Pancreas (tissue), 10 donors: ENCODE data around the gene SEMA3G. TPM values are rescaled to one million over a fixed set of nuclear protein-coding genes. Genes with fewer than 3 reads are reported as not detected.
A peak's percentile ranks its signal among the peaks of the same experiment; 100 is the strongest.

Experiments used
- ATAC-seq, 4 donors: fragments of 200-7000 bp; cut with Tn5 transposase; one replicate each; pipeline versions ENCODE4 v1.8.0 to v1.9.1; 2020; ENCODE audit warnings: mild to moderate bottlenecking in 4 of 4, moderate library complexity in 4 of 4
- DNase-seq, 6 donors: peaks; one replicate each; pipeline ENCODE4 v3.0.0-alpha.2; 2020
- FAIRE-seq: peaks from 2 replicates; lab custom pipeline; 2012; peaks lifted over from hg19 to GRCh38; lab: Jason Lieb, UNC
- H3K27ac ChIP-seq, 4 donors: fragments of 200-600 bp; sonication (generic); 1 replicate in 3 of 4; 2 replicates in 1 of 4; pipeline versions ENCODE4 v1.5.0 to v1.8.0; 2020
- H3K27me3 ChIP-seq, 4 donors: fragments of 200-600 bp; one replicate each; pipeline ENCODE4 v1.8.0; 2021
- H3K36me3 ChIP-seq, 3 donors: fragments of 200-600 bp; sonication (generic) in 1 of 3; one replicate each; pipeline versions ENCODE4 v1.5.0 to v1.8.0; 2020 to 2021
- H3K4me1 ChIP-seq, 3 donors: fragments of 200-600 bp; one replicate each; pipeline ENCODE4 v1.8.0; 2021
- H3K4me3 ChIP-seq, 4 donors: fragments of 200-600 bp; sonication (generic) in 2 of 4; one replicate each; pipeline versions ENCODE4 v1.5.0 to v1.8.0; 2020 to 2021
- H3K9me3 ChIP-seq, 4 donors: fragments of 200-600 bp; one replicate each; pipeline ENCODE4 v1.8.0; 2021
- WGBS, 2 donors: extraction: QIAGEN DNeasy Blood & Tissue Kit; methylation state at CpG; one replicate each; pipeline ENCODE4 v1.1.7; 2013; 5-methylcytosine and 5-hydroxymethylcytosine counted together
- intact Hi-C, 3 donors: fragments of 100-400 bp; cut with DNase I; formaldehyde crosslinking; loops; one replicate each; pipeline versions ENCODE4 v1.11.1 to v1.14.2; 2022
- polyA plus RNA-seq, 2 donors: library from polyadenylated mRNA; stranded (reverse); fragments of 200-250 nt; gene quantifications; one replicate each; pipeline ENCODE4 v1.2.3, GENCODE V29; 2013
- total RNA-seq, 6 donors: library from RNA; stranded (reverse); fragmentation: NEBNext Ultra II Directional in 4 of 6; extraction: Animal tissue kit (Norgen Biotek cat#: 25700) in 4 of 6; gene quantifications; one replicate each; pipeline versions ENCODE4 v1.2.1 to v1.2.4, GENCODE V29; 2021 to 2023
- TF ChIP-seq, protein P1 (sequence below), 4 donors: fragments of 200-600 bp; sonication (generic) in 3 of 4; IDR thresholded peaks; one replicate each; pipeline versions ENCODE4 v1.5.0 to v1.8.0; 2021; ENCODE audit warnings: antibody characterized with exemption in 4 of 4
- donor health status: healthy with polysubstance abuse.
- donor health status: DM: no; HTN: no; CAD: no; lungs with moderate emphysema.
- donor health status: DM: no; HTN: no; CAD: no.
- donor health status: control.
- donor health status: control.
- donor health status: Bipolar disorder and iron deficiency.
- donor health status: DM: yes; HTN: yes; CAD: no.
- donor health status: DM: no; HTN: no; CAD: no.
- donor health status: DM: no; HTN: no; CAD: no.
- donor health status: DM: yes; HTN: yes; CAD: no.

The SEMA3G gene
- total and polyA plus RNA-seq, 8 donors = 0.75 to 5.4 (median 2.8) TPM

GRCh38 chr3:52472239-52473000, 27.5 kb upstream of the SEMA3G start:
- intact Hi-C loops = no loop called here
- peaks cover 3 to 51% (median 15%) of the 10 kb centered on the region in 3 donors for H3K36me3 ChIP-seq
- H3K27ac ChIP-seq = no peak overlapping the region
- H3K27me3 ChIP-seq = no peaks in the 10 kb centered on the region
- H3K9me3 ChIP-seq = no peaks in the 10 kb centered on the region
- TF ChIP-seq, protein P1, sequence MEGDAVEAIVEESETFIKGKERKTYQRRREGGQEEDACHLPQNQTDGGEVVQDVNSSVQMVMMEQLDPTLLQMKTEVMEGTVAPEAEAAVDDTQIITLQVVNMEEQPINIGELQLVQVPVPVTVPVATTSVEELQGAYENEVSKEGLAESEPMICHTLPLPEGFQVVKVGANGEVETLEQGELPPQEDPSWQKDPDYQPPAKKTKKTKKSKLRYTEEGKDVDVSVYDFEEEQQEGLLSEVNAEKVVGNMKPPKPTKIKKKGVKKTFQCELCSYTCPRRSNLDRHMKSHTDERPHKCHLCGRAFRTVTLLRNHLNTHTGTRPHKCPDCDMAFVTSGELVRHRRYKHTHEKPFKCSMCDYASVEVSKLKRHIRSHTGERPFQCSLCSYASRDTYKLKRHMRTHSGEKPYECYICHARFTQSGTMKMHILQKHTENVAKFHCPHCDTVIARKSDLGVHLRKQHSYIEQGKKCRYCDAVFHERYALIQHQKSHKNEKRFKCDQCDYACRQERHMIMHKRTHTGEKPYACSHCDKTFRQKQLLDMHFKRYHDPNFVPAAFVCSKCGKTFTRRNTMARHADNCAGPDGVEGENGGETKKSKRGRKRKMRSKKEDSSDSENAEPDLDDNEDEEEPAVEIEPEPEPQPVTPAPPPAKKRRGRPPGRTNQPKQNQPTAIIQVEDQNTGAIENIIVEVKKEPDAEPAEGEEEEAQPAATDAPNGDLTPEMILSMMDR (IDR thresholded peaks at IDR 0.05) = no peak
- H3K4me3 ChIP-seq = no peak overlapping the region
- FAIRE-seq (no peak), DNase-seq (no peak), ATAC-seq (no peak)
- 70 to 73% methylated on average over 14 of the region's 14 CpGs for WGBS, 2 donors
- no peaks in the 10 kb centered on the region for H3K4me1 ChIP-seq

- TF ChIP-seq, protein P1 (IDR thresholded peaks at IDR 0.05) = peak in 3 of 4 donors; percentile 49 to 62 (median 50)
- ATAC-seq (peak; percentile 68 to 88 (median 80)), DNase-seq (peak in 5 of 6 donors; percentile 36 to 80 (median 64)), FAIRE-seq (no peak)
- Histone ChIP-seq H3K27me3 (no peaks in the 10 kb centered on the region), H3K4me3 (no peak overlapping the region), H3K9me3 (no peaks in the 10 kb centered on the region), H3K36me3 (peaks cover 3 to 43% (median 10%) of the 10 kb centered on the region in 3 donors), H3K27ac (no peak overlapping the region), H3K4me1 (no peaks in the 10 kb centered on the region)
- 48 to 52% methylated on average over 26 of the region's 26 CpGs for WGBS, 2 donors
- intact Hi-C loops = no loop called here
These were observed 26.7 kb upstream of the SEMA3G start for GRCh38 chr3:52471371-52472238.

DNA sequence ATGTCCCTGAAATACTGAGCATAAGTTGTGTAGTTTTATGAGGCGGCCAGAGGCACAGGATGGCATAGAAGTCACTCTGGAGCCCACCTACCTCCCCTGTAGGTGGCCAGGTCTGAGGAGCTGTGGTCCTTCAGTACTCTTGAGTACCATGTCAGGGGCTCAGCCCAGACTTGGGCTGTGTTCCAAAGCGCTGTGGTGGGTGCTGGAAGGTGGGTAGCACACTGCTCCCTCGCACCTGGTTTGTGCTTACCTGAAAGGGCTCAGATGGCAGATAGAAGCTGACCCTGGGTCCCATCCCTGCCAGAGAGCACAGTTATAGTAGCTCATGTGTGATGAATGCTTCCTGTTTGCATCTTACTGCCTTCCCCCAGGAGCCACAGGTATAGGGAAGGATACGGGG, 26.0 kb upstream of the SEMA3G start:
- Histone ChIP-seq H3K4me3 (no peak overlapping the region), H3K36me3 (peaks cover 3 to 36% (median 10%) of the 10 kb centered on the region in 3 donors), H3K4me1 (no peaks in the 10 kb centered on the region), H3K9me3 (no peaks in the 10 kb centered on the region), H3K27me3 (no peaks in the 10 kb centered on the region), H3K27ac (no peak overlapping the region)
- FAIRE-seq (no peak), ATAC-seq (no peak), DNase-seq (peak in 2 of 6 donors; percentile 22 to 50)
- WGBS, 2 donors = 96 to 99% methylated on average over 4 of the region's 4 CpGs
- TF ChIP-seq, protein P1 (IDR thresholded peaks at IDR 0.05) = no peak
- intact Hi-C loops = no loop called here

- intact Hi-C loops = no loop called here
- ATAC-seq (peak in 2 of 4 donors; percentile 19 to 27), FAIRE-seq (no peak), DNase-seq (no peak)
- no peak overlapping the region for H3K27ac ChIP-seq
- no peaks in the 10 kb centered on the region for H3K27me3 ChIP-seq
- WGBS, 2 donors = 80 to 81% methylated on average over 5 of the region's 5 CpGs
- H3K9me3 ChIP-seq = no peaks in the 10 kb centered on the region
- TF ChIP-seq, protein P1 (IDR thresholded peaks at IDR 0.05) = no peak
- H3K36me3 ChIP-seq = peaks cover 0 to 30% (median 8%) of the 10 kb centered on the region in 3 donors
- no peaks in the 10 kb centered on the region for H3K4me1 ChIP-seq
- H3K4me3 ChIP-seq = no peak overlapping the region
These were observed 24.1 kb upstream of the SEMA3G start for GRCh38 chr3:52469001-52469400.
